OCI-LY3 (cell line): ENCODE data around the gene GCC1.

Experiments used
- H2AFZ ChIP-seq: fragments of 200-600, 300-600 bp; shearing (Covaris generic); 2 replicates; pipeline ENCODE4 v1.6.0; 2014; ENCODE audit warnings: antibody characterized with exemption, low read depth, low read length
- H3K27ac ChIP-seq: fragments of 200-600, 300-600 bp; sonication (generic); 2 replicates; pipeline ENCODE4 v1.5.1; 2014; ENCODE audit warnings: mild to moderate bottlenecking, low read length, moderate library complexity, mixed read lengths
- H3K27me3 ChIP-seq: fragments of 200-600, 300-600 bp; sonication (generic); 2 replicates; pipeline ENCODE4 v1.6.1; 2014; ENCODE audit warnings: low read depth, low read length, mixed read lengths
- H3K36me3 ChIP-seq: fragments of 200-600, 300-600 bp; sonication (generic); replicated peaks from 2 replicates; pipeline ENCODE3; 2014; ENCODE audit warnings: low read depth, low read length, mixed read lengths
- H3K4me1 ChIP-seq: fragments of 300-600, 200-600 bp; sonication (generic); 2 replicates; pipeline ENCODE4 v1.6.1; 2014; ENCODE audit warnings: low read length, mixed read lengths
- H3K4me2 ChIP-seq: fragments of 200-600, 300-600 bp; sonication (generic); 2 replicates; pipeline ENCODE4 v1.6.1; 2014; ENCODE audit warnings: low read length, mixed read lengths
- H3K4me3 ChIP-seq: fragments of 300-600, 200-600 bp; sonication (generic); 2 replicates; pipeline ENCODE4 v1.5.1; 2014; ENCODE audit warnings: antibody characterized with exemption, mild to moderate bottlenecking, low read length, moderate library complexity
- H3K79me2 ChIP-seq: fragments of 300-600, 200-600 bp; shearing (Covaris generic); 2 replicates; pipeline ENCODE4 v1.6.1; 2014; ENCODE audit warnings: mild to moderate bottlenecking, low read length, mixed read lengths
- H3K9ac ChIP-seq: fragments of 300-600, 200-600 bp; shearing (Covaris generic); 2 replicates; pipeline ENCODE4 v1.6.0; 2014; ENCODE audit warnings: mild to moderate bottlenecking, low read length, moderate library complexity
- H3K9me3 ChIP-seq: fragments of 200-600, 300-600 bp; shearing (Covaris generic); 2 replicates; pipeline ENCODE4 v1.6.1; 2014; ENCODE audit warnings: low read length, mixed read lengths; ENCODE audit not compliant: insufficient read depth
- H4K20me1 ChIP-seq: fragments of 200-600, 300-600 bp; sonication (generic); 2 replicates; pipeline ENCODE4 v1.6.1; 2016; ENCODE audit warnings: low read length, mixed read lengths; ENCODE audit not compliant: insufficient read depth
- EZH2phosphoT487 ChIP-seq: fragments of 200-600 bp; shearing (Covaris generic); IDR thresholded peaks from 2 replicates; pipeline ENCODE4 v1.6.1; 2018; ENCODE audit warnings: antibody characterized with exemption, mixed run types, low read depth
- TF ChIP-seq, protein P1 (sequence below): fragments of 200-600, 300-600 bp; sonication (generic); IDR thresholded peaks from 2 replicates; pipeline ENCODE4 v1.5.1; 2014; ENCODE audit warnings: antibody characterized with exemption, low read length, low read depth

The GCC1 gene

DNA sequence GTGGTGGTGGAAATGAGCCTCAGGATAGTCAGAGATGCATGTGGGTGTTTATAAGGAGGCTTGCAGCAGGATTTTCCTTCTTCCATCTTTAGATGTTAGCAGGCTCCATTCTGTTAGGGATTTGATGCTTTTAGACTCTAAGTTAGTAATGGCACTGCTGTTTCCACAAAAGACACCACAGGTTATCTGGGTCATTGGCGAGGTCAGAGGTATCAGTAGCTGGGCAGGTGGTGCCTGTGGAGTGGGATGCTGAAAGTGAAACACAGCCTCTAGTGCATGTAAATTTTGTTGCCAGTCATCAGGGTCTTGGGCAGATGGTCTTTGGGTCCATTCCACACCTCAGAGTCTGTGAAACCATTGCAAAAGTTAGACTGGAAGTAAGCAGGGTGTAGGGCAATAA lies 33.4 kb upstream of the GCC1 start:
- no peaks in the 10 kb centered on the region for H3K4me1 ChIP-seq
- no peaks in the 10 kb centered on the region for H4K20me1 ChIP-seq
- no peaks in the 10 kb centered on the region for H3K79me2 ChIP-seq
- TF ChIP-seq EZH2phosphoT487: no peak
- TF ChIP-seq, protein P1, sequence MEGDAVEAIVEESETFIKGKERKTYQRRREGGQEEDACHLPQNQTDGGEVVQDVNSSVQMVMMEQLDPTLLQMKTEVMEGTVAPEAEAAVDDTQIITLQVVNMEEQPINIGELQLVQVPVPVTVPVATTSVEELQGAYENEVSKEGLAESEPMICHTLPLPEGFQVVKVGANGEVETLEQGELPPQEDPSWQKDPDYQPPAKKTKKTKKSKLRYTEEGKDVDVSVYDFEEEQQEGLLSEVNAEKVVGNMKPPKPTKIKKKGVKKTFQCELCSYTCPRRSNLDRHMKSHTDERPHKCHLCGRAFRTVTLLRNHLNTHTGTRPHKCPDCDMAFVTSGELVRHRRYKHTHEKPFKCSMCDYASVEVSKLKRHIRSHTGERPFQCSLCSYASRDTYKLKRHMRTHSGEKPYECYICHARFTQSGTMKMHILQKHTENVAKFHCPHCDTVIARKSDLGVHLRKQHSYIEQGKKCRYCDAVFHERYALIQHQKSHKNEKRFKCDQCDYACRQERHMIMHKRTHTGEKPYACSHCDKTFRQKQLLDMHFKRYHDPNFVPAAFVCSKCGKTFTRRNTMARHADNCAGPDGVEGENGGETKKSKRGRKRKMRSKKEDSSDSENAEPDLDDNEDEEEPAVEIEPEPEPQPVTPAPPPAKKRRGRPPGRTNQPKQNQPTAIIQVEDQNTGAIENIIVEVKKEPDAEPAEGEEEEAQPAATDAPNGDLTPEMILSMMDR: no peak
- H3K27me3 ChIP-seq: peaks cover 43% of the 10 kb centered on the region
- H3K27ac ChIP-seq: no peak overlapping the region
- no peak overlapping the region for H3K9ac ChIP-seq
- H2AFZ ChIP-seq: no peak overlapping the region
- H3K4me3 ChIP-seq: no peak overlapping the region
- H3K9me3 ChIP-seq: no peaks in the 10 kb centered on the region
- no peaks in the 10 kb centered on the region for H3K36me3 ChIP-seq
- H3K4me2 ChIP-seq: no peak overlapping the region

DNA sequence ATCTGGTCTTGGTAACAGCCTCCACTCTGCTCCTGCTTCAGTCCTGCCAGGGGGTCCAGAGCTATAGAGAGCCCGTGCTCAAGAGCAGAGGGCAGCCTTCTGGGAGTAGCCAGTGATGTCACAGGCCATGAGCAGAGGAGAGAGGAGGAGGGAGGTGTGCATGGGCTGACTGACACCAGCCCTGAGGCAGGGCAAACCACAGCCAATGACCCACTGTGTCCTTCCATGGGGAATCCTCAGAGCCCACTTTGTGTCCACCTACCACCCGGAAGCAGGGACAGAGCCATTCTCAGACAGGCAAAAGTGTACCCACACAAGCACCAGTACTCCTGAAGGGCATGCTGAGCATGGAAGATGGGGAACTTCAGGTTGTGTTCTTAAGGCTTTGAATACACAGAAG lies 32.6 kb upstream of the GCC1 start, which contains the start of gene PAX4:
Gene PAX4, minus strand, starts transcription at position 101 of the 400 bp plus-strand sequence. CDS start 2,214 bp downstream, outside the sequence.
- TF ChIP-seq EZH2phosphoT487: no peak
- TF ChIP-seq, protein P1: no peak
- Histone ChIP-seq H3K4me1 (no peaks in the 10 kb centered on the region), H3K27me3 (peaks cover 43% of the 10 kb centered on the region), H3K79me2 (no peaks in the 10 kb centered on the region), H3K9ac (no peak within 1 kb of the TSS), H3K36me3 (no peaks in the 10 kb centered on the region), H2AFZ (no peak within 1 kb of the TSS), H3K4me3 (no peak within 1 kb of the TSS), H3K27ac (no peak within 1 kb of the TSS), H4K20me1 (no peaks in the 10 kb centered on the region), H3K4me2 (no peak within 1 kb of the TSS), H3K9me3 (no peaks in the 10 kb centered on the region)

DNA sequence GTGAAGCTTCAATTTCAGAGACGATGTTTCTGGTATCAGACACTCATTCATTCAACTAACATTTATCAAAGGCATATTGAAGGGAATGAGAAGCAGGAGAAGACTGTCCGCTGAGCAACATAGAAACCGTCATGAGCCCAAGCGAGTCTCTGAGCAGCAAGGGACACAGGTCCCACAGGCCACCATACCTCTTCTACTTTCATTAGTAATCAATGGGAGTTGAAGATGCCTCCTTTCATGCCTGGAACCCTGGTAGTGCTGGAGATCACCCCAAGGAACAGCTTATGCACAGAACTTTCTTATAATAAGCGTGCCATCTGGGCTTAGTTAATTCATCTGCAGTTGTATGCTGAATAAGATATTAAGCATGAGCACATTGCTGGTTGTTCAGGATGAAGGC lies 31.3 kb upstream of the GCC1 start:
- Histone ChIP-seq H3K4me2 (no peak overlapping the region), H3K79me2 (no peaks in the 10 kb centered on the region), H3K36me3 (no peaks in the 10 kb centered on the region), H3K27me3 (peaks cover 43% of the 10 kb centered on the region), H4K20me1 (no peaks in the 10 kb centered on the region), H3K27ac (no peak overlapping the region), H3K9ac (no peak overlapping the region), H2AFZ (no peak overlapping the region), H3K4me3 (no peak overlapping the region), H3K4me1 (no peaks in the 10 kb centered on the region), H3K9me3 (no peaks in the 10 kb centered on the region)
- no peak for TF ChIP-seq EZH2phosphoT487
- TF ChIP-seq, protein P1: no peak

DNA sequence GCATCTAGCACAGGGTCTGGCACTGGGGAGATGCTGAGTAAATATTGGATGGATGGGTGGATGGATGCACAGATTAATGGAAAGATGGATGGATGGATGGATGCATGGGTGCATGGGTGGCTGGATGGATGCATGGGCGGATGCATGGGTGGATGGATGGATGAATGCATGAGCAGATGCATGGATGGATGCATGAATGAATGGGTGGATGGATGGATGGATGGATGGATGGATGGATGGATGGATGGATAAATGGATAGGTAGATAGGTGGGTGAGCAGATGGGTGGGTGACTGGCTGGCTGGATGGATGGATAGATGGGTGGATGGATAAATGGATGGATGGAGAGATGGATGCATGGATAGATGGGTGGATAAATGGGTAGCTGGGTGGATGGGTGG lies 26.9 kb upstream of the GCC1 start:
- Histone ChIP-seq H3K9ac (no peak overlapping the region), H3K4me1 (no peaks in the 10 kb centered on the region), H3K27me3 (peaks cover 25% of the 10 kb centered on the region), H3K27ac (no peak overlapping the region), H2AFZ (no peak overlapping the region), H3K4me3 (no peak overlapping the region), H3K79me2 (no peaks in the 10 kb centered on the region), H4K20me1 (no peaks in the 10 kb centered on the region), H3K4me2 (no peak overlapping the region), H3K9me3 (no peaks in the 10 kb centered on the region), H3K36me3 (no peaks in the 10 kb centered on the region)
- no peak for TF ChIP-seq EZH2phosphoT487
- TF ChIP-seq, protein P1: no peak
